HepG2 (cell line): Measurements from ENCODE around the gene ACO1. TPM values are rescaled to one million over a fixed set of nuclear protein-coding genes. Genes with fewer than 3 reads are reported as not detected.
A peak's percentile ranks its signal among the peaks of the same experiment; 100 is the strongest.

Source experiments
- CERS6 ChIP-seq: sonication (generic); formaldehyde crosslinking; IDR thresholded peaks from 2 replicates; pipeline ENCODE4 v1.5.0; 2020; ENCODE audit warnings: missing genetic modification reagents
- DBP ChIP-seq: sonication (generic); formaldehyde crosslinking; IDR thresholded peaks from 2 replicates; pipeline ENCODE4 v1.4.0; 2020; ENCODE audit warnings: missing genetic modification reagents; ENCODE audit errors: not compliant biosample characterization
- FOXA3 ChIP-seq: IDR thresholded peaks from 2 replicates; pipeline ENCODE4 v1.6.1; 2016; ENCODE audit warnings: missing genetic modification reagents, missing compliant biosample characterization
- GPBP1L1 ChIP-seq: sonication (generic); formaldehyde crosslinking; IDR thresholded peaks from 2 replicates; pipeline ENCODE4 v1.5.0; 2020; ENCODE audit warnings: mild to moderate bottlenecking, missing genetic modification reagents
- HINFP ChIP-seq: sonication (generic); formaldehyde crosslinking; IDR thresholded peaks from 2 replicates; pipeline ENCODE4 v1.4.0; 2020; ENCODE audit warnings: low read depth, mild to moderate bottlenecking, missing genetic modification reagents
- RFX5 ChIP-seq: IDR thresholded peaks from 2 replicates; pipeline ENCODE4 v1.6.1; 2011; ENCODE audit warnings: low read depth, low read length, improper control_type of control experiment
- SIX4 ChIP-seq: sonication (generic); formaldehyde crosslinking; IDR thresholded peaks from 2 replicates; pipeline ENCODE4 v1.4.0; 2020; ENCODE audit warnings: missing genetic modification reagents
- ZFP82 ChIP-seq: sonication (generic); formaldehyde crosslinking; IDR thresholded peaks from 2 replicates; pipeline ENCODE4 v1.5.1; 2020; ENCODE audit warnings: mild to moderate bottlenecking, missing genetic modification reagents, borderline replicate concordance
- ZMYM2 ChIP-seq: sonication (generic); formaldehyde crosslinking; IDR thresholded peaks from 2 replicates; pipeline ENCODE4 v1.8.0; 2022; ENCODE audit warnings: mild to moderate bottlenecking, missing genetic modification reagents
- ZNF512B ChIP-seq: sonication (generic); formaldehyde crosslinking; IDR thresholded peaks from 2 replicates; pipeline ENCODE4 v1.5.1; 2020; ENCODE audit warnings: missing genetic modification reagents, mild to moderate bottlenecking, borderline replicate concordance
- polyA plus RNA-seq, 8 experiments: library from polyadenylated mRNA; depleted of rRNA in 3 of 8; stranded (reverse) in 7 of 8; unstranded in 1 of 8; fragments of >200 nt; fragmentation: Illumina TruSeq in 4 of 8; extraction: Trizol in 4 of 8; gene quantifications; 2 replicates each; pipeline versions ENCODE4 v1.2.1 to v1.2.3, GENCODE V29; 2011 to 2016; ENCODE audit warnings: low read depth in 4 of 8, missing spikeins in 1 of 8, mixed read lengths in 1 of 8; ENCODE audit not compliant: insufficient read depth in 1 of 8
- total RNA-seq, 5 experiments: library from RNA; depleted of rRNA; stranded (reverse); fragments of >200 nt; fragmentation: Illumina TruSeq; extraction: Trizol; gene quantifications; 2 replicates each; pipeline ENCODE4 v1.2.3, GENCODE V29; 2016; ENCODE audit warnings: low read depth in 1 of 5
- TF ChIP-seq, protein P1 (sequence below), 2 experiments: IDR thresholded peaks; 2 replicates each; pipeline ENCODE4 v1.6.1; 2011 to 2012; ENCODE audit warnings: low read length in 2 of 2, borderline replicate concordance in 1 of 2, low read depth in 1 of 2, mild to moderate bottlenecking in 1 of 2, moderate library complexity in 1 of 2
- TF ChIP-seq, protein P2 (sequence below): IDR thresholded peaks from 2 replicates; pipeline ENCODE4 v1.6.1; 2016; ENCODE audit warnings: low read depth, control low read depth

ACO1 gene
- total and polyA plus RNA-seq, 2 of the 13 experiments (the other 11 are each of a cell fraction or from before 2014, with no cell fraction given) = 20.1 to 48.2 TPM

- TF ChIP-seq CERS6 (CRISPR knock-in tag) (no peak), ZMYM2 (CRISPR knock-in tag) (no peak), HINFP (peak; percentile 69; the same call in 1 of the 2 replicates), GPBP1L1 (no peak), ZNF512B (CRISPR knock-in tag) (no peak), FOXA3 (CRISPR knock-in tag) (peak; percentile 29), RFX5 (no peak), ZFP82 (CRISPR knock-in tag) (peak; percentile 84), SIX4 (CRISPR knock-in tag) (peak; percentile 32; the same call in 1 of the 2 replicates), DBP (CRISPR knock-in tag) (no peak)
- TF ChIP-seq, protein P1, sequence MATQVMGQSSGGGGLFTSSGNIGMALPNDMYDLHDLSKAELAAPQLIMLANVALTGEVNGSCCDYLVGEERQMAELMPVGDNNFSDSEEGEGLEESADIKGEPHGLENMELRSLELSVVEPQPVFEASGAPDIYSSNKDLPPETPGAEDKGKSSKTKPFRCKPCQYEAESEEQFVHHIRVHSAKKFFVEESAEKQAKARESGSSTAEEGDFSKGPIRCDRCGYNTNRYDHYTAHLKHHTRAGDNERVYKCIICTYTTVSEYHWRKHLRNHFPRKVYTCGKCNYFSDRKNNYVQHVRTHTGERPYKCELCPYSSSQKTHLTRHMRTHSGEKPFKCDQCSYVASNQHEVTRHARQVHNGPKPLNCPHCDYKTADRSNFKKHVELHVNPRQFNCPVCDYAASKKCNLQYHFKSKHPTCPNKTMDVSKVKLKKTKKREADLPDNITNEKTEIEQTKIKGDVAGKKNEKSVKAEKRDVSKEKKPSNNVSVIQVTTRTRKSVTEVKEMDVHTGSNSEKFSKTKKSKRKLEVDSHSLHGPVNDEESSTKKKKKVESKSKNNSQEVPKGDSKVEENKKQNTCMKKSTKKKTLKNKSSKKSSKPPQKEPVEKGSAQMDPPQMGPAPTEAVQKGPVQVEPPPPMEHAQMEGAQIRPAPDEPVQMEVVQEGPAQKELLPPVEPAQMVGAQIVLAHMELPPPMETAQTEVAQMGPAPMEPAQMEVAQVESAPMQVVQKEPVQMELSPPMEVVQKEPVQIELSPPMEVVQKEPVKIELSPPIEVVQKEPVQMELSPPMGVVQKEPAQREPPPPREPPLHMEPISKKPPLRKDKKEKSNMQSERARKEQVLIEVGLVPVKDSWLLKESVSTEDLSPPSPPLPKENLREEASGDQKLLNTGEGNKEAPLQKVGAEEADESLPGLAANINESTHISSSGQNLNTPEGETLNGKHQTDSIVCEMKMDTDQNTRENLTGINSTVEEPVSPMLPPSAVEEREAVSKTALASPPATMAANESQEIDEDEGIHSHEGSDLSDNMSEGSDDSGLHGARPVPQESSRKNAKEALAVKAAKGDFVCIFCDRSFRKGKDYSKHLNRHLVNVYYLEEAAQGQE (IDR thresholded peaks at IDR 0.05; ENCODE audit: borderline replicate concordance in 1 of 2, low read depth in 1 of 2, low read length in 2 of 2) = no peak
- TF ChIP-seq, protein P2, sequence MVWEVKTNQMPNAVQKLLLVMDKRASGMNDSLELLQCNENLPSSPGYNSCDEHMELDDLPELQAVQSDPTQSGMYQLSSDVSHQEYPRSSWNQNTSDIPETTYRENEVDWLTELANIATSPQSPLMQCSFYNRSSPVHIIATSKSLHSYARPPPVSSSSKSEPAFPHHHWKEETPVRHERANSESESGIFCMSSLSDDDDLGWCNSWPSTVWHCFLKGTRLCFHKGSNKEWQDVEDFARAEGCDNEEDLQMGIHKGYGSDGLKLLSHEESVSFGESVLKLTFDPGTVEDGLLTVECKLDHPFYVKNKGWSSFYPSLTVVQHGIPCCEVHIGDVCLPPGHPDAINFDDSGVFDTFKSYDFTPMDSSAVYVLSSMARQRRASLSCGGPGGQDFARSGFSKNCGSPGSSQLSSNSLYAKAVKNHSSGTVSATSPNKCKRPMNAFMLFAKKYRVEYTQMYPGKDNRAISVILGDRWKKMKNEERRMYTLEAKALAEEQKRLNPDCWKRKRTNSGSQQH (CRISPR knock-in tag) = peak; percentile 79
Measured at GRCh38 chr9:32384364-32385151, at the start of gene ACO1 (continued).
